ENCODE measurements around the gene ZBTB4. TPM values are rescaled to one million over a fixed set of nuclear protein-coding genes. Genes with fewer than 3 reads are reported as not detected.

The ZBTB4 gene
- total and polyA plus RNA-seq, 8 donors, result 15.8 to 31.5 (median 20.1) TPM

GRCh38 chr17:7497636-7498035, 18.2 kb upstream of the ZBTB4 start:
- TF ChIP-seq POLR2AphosphoS5 (IDR thresholded peaks at IDR 0.05) (no peak), POLR2A (IDR thresholded peaks at IDR 0.05) (no peak), EP300 (IDR thresholded peaks at IDR 0.05) (no peak)
- TF ChIP-seq, protein P1, sequence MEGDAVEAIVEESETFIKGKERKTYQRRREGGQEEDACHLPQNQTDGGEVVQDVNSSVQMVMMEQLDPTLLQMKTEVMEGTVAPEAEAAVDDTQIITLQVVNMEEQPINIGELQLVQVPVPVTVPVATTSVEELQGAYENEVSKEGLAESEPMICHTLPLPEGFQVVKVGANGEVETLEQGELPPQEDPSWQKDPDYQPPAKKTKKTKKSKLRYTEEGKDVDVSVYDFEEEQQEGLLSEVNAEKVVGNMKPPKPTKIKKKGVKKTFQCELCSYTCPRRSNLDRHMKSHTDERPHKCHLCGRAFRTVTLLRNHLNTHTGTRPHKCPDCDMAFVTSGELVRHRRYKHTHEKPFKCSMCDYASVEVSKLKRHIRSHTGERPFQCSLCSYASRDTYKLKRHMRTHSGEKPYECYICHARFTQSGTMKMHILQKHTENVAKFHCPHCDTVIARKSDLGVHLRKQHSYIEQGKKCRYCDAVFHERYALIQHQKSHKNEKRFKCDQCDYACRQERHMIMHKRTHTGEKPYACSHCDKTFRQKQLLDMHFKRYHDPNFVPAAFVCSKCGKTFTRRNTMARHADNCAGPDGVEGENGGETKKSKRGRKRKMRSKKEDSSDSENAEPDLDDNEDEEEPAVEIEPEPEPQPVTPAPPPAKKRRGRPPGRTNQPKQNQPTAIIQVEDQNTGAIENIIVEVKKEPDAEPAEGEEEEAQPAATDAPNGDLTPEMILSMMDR (IDR thresholded peaks at IDR 0.05), result no peak
- Histone ChIP-seq H3K36me3 (peaks cover 69 to 79% (median 75%) of the 10 kb centered on the region in 4 donors), H3K27ac (no peak overlapping the region), H3K4me1 (peaks cover 0 to 8% (median 3%) of the 10 kb centered on the region in 4 donors), H3K9me3 (no peaks in the 10 kb centered on the region), H3K27me3 (no peaks in the 10 kb centered on the region), H3K4me3 (no peak overlapping the region)
- WGBS, 5 donors, result 87 to 94% (median 91%) methylated on average over 14 of the region's 14 CpGs
- no peak for DNase-seq
- intact Hi-C loops (cut with DNase I; ENCODE audit: low total_unique reads), result no loop called here

- H3K9me3 ChIP-seq, result no peaks in the 10 kb centered on the region
- peak overlapping the region in 1 of 5 donors; percentile 8 for H3K27ac ChIP-seq
- intact Hi-C loops (cut with DNase I; ENCODE audit: low total_unique reads), result no loop called here
- DNase-seq, result no peak
- TF ChIP-seq POLR2A (IDR thresholded peaks at IDR 0.05) (no peak), POLR2AphosphoS5 (IDR thresholded peaks at IDR 0.05) (no peak), EP300 (IDR thresholded peaks at IDR 0.05) (no peak)
- TF ChIP-seq, protein P1 (IDR thresholded peaks at IDR 0.05), result no peak
- peaks cover 0 to 10% (median 5%) of the 10 kb centered on the region in 4 donors for H3K4me1 ChIP-seq
- H3K4me3 ChIP-seq, result no peak overlapping the region
- H3K36me3 ChIP-seq, result peaks cover 65 to 76% (median 71%) of the 10 kb centered on the region in 4 donors
- 78 to 93% (median 90%) methylated on average over 7 to 10 of the region's 10 CpGs for WGBS, 5 donors
- no peaks in the 10 kb centered on the region for H3K27me3 ChIP-seq
These were observed 17.8 kb upstream of the ZBTB4 start for GRCh38 chr17:7497228-7497627.

DNA sequence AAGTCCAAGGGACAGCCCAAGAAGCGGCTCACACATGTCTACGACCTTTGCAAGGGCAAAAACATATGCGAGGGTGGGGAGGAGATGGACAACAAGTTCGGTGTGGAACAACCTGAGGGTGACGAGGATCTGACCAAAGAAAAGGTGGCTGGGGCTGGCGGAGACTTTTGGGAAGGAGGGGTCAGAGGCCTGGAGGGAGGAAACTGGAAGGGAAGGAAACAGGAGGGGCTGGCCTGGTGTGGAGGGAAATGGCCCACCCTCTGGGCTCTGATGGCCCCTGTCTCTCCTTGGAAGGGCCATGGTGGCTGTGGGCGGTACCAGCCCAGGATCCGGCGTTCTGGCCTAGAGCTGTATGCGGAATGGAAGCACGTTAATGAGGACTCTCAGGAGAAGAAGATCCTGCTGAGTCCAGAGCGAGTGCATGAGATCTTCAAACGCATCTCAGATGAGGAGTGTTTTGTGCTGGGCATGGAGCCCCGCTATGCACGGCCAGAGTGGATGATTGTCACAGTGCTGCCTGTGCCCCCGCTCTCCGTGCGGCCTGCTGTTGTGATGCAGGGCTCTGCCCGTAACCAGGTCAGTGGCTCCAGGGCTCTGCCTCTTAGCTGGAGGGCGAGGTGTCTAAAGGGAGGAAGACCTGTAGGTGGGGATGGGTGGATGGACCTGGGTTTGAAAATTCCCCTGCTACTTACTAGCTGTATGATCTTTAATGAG, 17.2 kb upstream of the ZBTB4 start:
- Histone ChIP-seq H3K4me3 (no peak overlapping the region), H3K4me1 (peaks cover 0 to 16% (median 6%) of the 10 kb centered on the region in 4 donors), H3K36me3 (peaks cover 59 to 70% (median 65%) of the 10 kb centered on the region in 4 donors), H3K27me3 (no peaks in the 10 kb centered on the region), H3K9me3 (no peaks in the 10 kb centered on the region), H3K27ac (peak overlapping the region in 2 of 5 donors; percentile 8 to 14)
- DNase-seq, result no peak
- intact Hi-C loops (cut with DNase I; ENCODE audit: low total_unique reads), result no loop called here
- 83 to 91% (median 89%) methylated on average over 20 of the region's 20 CpGs for WGBS, 5 donors
- no peak for TF ChIP-seq EP300 (IDR thresholded peaks at IDR 0.05)
- TF ChIP-seq POLR2AphosphoS5 (IDR thresholded peaks at IDR 0.05), result no peak
- TF ChIP-seq, protein P1 (IDR thresholded peaks at IDR 0.05), result no peak
- TF ChIP-seq POLR2A (IDR thresholded peaks at IDR 0.05), result no peak

GRCh38 chr17:7495906-7496434, 16.5 kb upstream of the ZBTB4 start:
- H3K36me3 ChIP-seq, result peaks cover 52 to 66% (median 62%) of the 10 kb centered on the region in 4 donors
- TF ChIP-seq, protein P1 (IDR thresholded peaks at IDR 0.05), result no peak
- no peak for TF ChIP-seq POLR2AphosphoS5 (IDR thresholded peaks at IDR 0.05)
- TF ChIP-seq POLR2A (IDR thresholded peaks at IDR 0.05), result no peak
- TF ChIP-seq EP300 (IDR thresholded peaks at IDR 0.05), result no peak
- no peaks in the 10 kb centered on the region for H3K9me3 ChIP-seq
- WGBS, 5 donors, result 87 to 92% (median 91%) methylated on average over 12 of the region's 12 CpGs
- DNase-seq, result no peak
- H3K4me1 ChIP-seq, result peaks cover 0 to 23% (median 9%) of the 10 kb centered on the region in 4 donors
- H3K4me3 ChIP-seq, result no peak overlapping the region
- intact Hi-C loops (cut with DNase I; ENCODE audit: low total_unique reads), result no loop called here
- no peaks in the 10 kb centered on the region for H3K27me3 ChIP-seq
- peak overlapping the region in 1 of 5 donors; percentile 14 for H3K27ac ChIP-seq

Data from stomach (tissue), 9 donors.